ENCODE data around the gene KRTAP10-8.

DNA sequence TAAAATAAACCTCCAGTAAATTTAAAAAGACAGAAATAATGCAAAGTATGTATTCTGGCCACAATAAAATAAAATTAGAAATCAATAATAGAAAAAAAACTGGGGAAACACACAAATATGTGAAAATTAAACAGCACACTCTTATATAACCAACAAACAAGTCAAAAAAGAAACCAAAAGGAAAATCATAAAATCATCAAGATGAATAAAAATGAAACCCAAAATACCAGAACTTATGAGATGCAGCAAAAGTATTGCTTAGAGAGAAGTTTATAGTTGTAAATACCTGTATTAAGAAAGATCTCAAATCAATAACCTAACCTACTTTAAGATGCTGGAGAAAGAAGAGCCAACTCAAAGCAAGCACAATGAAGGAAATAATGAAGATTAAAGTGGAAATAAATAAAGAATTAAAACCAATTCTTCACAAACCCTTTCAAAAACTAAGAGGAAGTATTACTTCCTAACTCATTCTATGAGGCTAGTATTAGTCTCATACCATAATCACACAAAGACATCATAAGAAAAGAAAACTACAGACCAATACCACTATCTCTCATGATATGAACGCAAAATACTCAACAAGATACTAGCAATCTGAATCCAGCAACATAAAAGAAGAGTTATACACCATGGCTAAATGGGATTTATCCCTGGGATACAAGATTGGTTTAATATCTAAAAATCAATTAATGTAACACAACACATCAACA is 46.8 kb upstream of the KRTAP10-8 start:
- TF ChIP-seq, protein P1, sequence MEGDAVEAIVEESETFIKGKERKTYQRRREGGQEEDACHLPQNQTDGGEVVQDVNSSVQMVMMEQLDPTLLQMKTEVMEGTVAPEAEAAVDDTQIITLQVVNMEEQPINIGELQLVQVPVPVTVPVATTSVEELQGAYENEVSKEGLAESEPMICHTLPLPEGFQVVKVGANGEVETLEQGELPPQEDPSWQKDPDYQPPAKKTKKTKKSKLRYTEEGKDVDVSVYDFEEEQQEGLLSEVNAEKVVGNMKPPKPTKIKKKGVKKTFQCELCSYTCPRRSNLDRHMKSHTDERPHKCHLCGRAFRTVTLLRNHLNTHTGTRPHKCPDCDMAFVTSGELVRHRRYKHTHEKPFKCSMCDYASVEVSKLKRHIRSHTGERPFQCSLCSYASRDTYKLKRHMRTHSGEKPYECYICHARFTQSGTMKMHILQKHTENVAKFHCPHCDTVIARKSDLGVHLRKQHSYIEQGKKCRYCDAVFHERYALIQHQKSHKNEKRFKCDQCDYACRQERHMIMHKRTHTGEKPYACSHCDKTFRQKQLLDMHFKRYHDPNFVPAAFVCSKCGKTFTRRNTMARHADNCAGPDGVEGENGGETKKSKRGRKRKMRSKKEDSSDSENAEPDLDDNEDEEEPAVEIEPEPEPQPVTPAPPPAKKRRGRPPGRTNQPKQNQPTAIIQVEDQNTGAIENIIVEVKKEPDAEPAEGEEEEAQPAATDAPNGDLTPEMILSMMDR (IDR thresholded peaks at IDR 0.05; ENCODE audit: poor library complexity, severe bottlenecking), result no peak
- TF ChIP-seq EZH2 (IDR thresholded peaks at IDR 0.05; ENCODE audit: borderline replicate concordance, insufficient read depth, low read length, poor library complexity, severe bottlenecking) (no peak), POLR2AphosphoS5 (IDR thresholded peaks at IDR 0.05) (no peak), EP300 (conservative IDR thresholded peaks at IDR 0.05; ENCODE audit: poor library complexity, severe bottlenecking) (no peak)
- TF ChIP-seq, protein P2, sequence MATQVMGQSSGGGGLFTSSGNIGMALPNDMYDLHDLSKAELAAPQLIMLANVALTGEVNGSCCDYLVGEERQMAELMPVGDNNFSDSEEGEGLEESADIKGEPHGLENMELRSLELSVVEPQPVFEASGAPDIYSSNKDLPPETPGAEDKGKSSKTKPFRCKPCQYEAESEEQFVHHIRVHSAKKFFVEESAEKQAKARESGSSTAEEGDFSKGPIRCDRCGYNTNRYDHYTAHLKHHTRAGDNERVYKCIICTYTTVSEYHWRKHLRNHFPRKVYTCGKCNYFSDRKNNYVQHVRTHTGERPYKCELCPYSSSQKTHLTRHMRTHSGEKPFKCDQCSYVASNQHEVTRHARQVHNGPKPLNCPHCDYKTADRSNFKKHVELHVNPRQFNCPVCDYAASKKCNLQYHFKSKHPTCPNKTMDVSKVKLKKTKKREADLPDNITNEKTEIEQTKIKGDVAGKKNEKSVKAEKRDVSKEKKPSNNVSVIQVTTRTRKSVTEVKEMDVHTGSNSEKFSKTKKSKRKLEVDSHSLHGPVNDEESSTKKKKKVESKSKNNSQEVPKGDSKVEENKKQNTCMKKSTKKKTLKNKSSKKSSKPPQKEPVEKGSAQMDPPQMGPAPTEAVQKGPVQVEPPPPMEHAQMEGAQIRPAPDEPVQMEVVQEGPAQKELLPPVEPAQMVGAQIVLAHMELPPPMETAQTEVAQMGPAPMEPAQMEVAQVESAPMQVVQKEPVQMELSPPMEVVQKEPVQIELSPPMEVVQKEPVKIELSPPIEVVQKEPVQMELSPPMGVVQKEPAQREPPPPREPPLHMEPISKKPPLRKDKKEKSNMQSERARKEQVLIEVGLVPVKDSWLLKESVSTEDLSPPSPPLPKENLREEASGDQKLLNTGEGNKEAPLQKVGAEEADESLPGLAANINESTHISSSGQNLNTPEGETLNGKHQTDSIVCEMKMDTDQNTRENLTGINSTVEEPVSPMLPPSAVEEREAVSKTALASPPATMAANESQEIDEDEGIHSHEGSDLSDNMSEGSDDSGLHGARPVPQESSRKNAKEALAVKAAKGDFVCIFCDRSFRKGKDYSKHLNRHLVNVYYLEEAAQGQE (IDR thresholded peaks at IDR 0.05; ENCODE audit: borderline replicate concordance), result no peak
